Glomerular visceral epithelial cell (primary cell): Measurements from ENCODE around the gene PLSCR3.

Experiments
- DNase-seq: peaks from one replicate; pipeline ENCODE4 v3.0.0-alpha.2; 2016; ENCODE audit errors: extremely low spot score

PLSCR3 gene

DNA sequence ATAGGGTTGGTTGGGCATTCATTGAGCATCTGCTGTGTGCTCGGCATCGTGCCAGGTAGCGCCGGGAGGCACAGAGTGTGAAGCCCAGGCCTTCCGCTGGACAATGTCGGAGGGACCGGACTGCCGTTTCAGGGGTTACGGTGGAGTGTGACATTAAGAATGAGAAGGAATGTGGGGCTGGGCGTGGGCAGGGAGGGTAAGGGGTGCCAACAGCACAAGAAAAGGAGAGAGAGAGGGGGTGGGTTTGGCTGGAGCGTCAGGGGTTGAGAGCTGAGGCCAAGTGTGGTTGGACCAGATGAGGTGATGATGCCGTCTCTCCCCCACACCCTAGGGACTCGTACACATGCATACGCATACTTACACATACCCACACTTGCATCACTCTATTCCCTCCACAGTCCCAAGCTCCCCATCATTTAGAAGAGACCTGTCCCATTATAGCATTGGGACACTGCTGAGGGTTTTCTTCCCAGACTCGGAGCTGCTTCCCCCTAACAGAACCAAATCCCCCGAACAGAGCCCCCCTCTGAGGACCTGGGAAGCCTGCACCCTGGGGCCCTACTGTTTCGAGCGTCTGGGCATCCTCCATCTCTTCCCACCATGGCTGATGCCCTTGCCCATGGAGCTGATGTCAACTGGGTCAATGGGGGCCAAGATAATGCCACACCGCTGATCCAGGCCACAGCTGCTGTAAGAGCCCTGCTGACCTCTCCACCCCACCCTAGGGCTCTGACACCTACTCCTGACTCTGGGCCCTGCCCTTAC, 45.7 kb downstream of the PLSCR3 start:
- no peak for DNase-seq

DNA sequence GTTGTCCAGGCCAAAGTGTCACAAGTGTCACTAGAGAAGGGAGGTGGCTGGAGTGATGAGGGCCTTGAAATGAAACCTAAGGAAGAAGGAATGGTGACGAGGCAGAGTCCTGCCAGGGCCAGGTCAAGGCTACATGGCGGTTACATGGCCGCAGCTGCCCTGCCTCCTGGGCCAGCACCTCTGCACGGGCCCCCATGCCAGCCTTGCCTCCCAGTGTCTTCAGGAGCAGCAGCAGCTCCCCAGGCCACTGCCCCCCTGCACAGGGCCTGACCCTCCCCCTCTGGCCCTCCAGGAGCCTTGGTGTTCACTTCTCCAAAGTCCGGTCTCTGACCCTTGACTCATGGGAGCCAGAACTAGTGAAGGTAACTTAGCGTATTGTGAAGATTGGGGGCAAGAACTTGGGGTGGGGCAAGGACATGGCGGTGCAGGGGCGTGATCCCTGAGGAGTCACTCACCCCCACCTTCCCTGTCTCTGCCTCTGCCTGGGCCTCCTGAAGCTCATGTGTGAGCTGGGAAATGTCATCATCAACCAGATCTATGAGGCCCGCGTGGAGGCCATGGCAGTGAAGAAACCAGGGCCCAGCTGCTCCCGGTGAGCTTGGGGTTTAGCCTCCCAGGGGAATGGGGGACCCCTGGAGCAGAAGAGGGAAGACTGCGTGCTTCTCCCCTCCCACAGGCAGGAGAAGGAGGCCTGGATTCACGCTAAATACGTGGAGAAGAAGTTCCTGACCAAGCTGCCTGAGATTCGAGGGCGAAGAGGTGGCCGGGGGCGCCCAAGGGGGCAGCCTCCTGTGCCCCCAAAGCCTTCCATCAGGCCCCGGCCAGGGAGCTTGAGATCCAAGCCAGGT, 46.5 kb downstream of the PLSCR3 start:
- DNase-seq: no peak

DNA sequence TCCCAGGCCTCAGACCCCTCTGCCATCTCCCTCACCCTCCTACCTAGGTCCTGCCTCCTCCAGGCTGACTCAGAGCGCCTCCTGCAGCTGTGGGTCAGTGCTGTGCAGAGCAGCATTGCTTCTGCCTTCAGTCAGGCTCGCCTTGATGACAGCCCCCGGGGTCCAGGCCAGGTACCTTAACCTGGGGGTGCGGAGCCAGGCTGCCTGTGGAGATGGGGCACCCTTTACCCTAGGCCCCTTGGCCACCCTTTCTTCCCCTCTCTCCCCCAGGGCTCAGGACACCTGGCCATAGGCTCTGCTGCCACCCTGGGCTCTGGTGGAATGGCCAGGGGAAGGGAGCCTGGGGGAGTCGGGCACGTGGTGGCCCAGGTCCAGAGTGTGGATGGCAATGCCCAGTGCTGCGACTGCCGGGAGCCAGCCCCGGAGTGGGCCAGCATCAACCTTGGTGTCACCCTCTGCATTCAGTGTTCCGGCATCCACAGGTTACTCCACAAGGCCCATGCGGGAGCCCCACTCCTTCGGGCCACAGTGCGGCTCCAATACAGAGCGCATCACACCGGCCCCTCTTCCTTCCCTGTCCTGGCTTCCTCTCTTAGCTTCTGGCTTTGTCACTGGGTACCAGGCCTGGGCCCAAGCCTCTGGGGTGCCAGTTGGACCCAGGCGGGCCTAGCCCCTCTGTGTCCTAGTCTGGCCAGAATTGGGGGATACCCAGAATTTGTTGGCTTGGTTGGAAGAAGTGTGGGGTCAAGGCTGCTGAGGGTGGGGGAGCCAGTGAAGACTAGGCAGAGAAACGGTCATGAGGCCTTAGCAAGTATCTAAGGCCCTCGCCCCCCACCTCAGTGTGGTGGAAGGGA, 47.3 kb downstream of the PLSCR3 start:
- DNase-seq: no peak

DNA sequence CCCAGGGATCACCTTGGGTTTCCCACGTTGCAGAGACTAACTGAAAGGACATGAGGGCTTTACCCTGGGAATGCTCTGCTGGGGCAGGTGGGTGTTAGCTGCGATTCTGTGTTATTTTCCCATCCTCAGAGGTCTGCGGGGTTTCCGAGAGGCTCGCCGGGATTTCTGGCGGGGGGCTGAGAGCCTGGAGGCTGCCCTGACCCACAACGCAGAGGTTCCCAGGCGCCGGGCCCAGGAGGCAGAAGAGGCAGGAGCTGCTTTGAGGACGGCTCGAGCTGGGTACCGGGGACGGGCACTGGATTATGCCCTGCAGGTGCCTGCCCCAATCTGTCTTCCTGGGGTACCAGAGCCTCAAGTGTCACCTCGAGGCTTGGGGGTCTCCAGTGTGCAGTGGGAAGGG, 51.1 kb downstream of the PLSCR3 start:
- DNase-seq: no peak

DNA sequence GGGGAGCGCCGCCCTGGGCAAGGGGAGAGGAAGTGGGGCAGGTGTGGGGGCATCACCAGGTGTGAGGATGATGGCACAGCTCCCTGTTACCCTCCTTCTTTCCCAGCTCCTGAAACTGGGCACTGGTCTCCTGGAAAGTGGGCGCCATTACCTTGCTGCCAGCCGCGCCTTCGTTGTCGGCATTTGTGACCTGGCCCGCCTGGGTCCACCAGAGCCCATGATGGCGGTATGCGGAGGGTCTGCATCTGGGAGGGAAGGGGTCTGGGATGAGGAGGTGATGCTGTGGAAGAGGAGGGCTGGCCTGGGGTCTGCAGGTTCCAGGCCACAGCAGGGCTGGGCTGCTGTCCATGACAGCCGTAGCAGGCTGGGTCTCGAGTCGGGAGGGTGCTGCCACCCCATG, 52.5 kb downstream of the PLSCR3 start:
- no peak for DNase-seq

DNA sequence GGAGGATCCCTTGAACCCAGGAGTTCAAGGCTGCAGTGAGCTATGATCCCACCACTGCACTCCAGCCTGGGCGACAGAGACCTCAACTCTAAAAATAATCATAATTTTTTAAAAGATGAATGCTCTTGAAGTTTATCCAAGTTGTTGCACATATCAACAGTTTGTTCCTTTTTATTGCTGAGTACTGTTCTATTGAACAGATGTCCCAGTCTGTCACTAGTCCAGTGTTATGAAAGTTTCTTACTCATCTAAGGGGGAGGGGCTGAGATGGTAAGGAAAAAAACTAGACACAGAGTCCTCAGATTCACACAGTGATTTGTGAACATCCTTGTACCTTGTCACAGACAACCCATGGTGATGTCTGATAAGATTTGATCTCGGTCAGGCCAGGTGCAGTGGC, 54.1 kb downstream of the PLSCR3 start:
- no peak for DNase-seq
